SK-N-SH treated with all-trans-retinoic acid at 6 μM for 48 hours (cell line): Measurements from ENCODE around the gene P2RY8.

ENCODE experiments used
- ATAC-seq: fragments of 200-7000 bp; cut with Tn5 transposase; 3 replicates; pipeline ENCODE4 v1.9.1; 2020; ENCODE audit warnings: mild to moderate bottlenecking, moderate library complexity
- ARNTL ChIP-seq: fragments of 450-650 bp; formaldehyde crosslinking; IDR thresholded peaks from 2 replicates; pipeline ENCODE4 v1.5.0; 2020; ENCODE audit warnings: low read depth, mild to moderate bottlenecking, moderate library complexity, borderline replicate concordance
- BACH2 ChIP-seq: fragments of 250-450 bp; sonication (Bioruptor Pico); IDR thresholded peaks from 2 replicates; pipeline ENCODE4 v1.9.0; 2021; ENCODE audit warnings: mild to moderate bottlenecking, borderline replicate concordance
- CSDC2 ChIP-seq: fragments of 250-450 bp; sonication (Bioruptor Pico); IDR thresholded peaks from 2 replicates; pipeline ENCODE4 v1.5.0; 2020; ENCODE audit warnings: mild to moderate bottlenecking, moderate library complexity
- ESRRG ChIP-seq: fragments of 250-450 bp; sonication (Bioruptor Pico); IDR thresholded peaks from 2 replicates; pipeline ENCODE4 v1.6.1; 2021; ENCODE audit warnings: mild to moderate bottlenecking
- GLIS3 ChIP-seq: fragments of 250-450 bp; sonication (Bioruptor Pico); IDR thresholded peaks from 2 replicates; pipeline ENCODE4 v1.5.0; 2020; ENCODE audit warnings: mild to moderate bottlenecking, moderate library complexity
- ISL1 ChIP-seq: fragments of 250-450 bp; sonication (Bioruptor Pico); IDR thresholded peaks from 2 replicates; pipeline ENCODE4 v2.1.2; 2022; ENCODE audit warnings: mild to moderate bottlenecking, moderate library complexity
- OSR1 ChIP-seq: fragments of 250-450 bp; sonication (Bioruptor Pico); IDR thresholded peaks from 2 replicates; pipeline ENCODE4 v1.8.0; 2022; ENCODE audit warnings: moderate library complexity, mild to moderate bottlenecking, inconsistent platforms
- PPARA ChIP-seq: fragments of 250-450 bp; sonication (Bioruptor Pico); IDR thresholded peaks from 2 replicates; pipeline ENCODE4 v1.5.0; 2020; ENCODE audit warnings: mild to moderate bottlenecking, borderline replicate concordance
- RARB ChIP-seq: fragments of 250-450 bp; sonication (Bioruptor Pico); IDR thresholded peaks from 2 replicates; pipeline ENCODE4 v1.8.0; 2021; ENCODE audit warnings: mild to moderate bottlenecking, moderate library complexity
- SNAI2 ChIP-seq: fragments of 250-450 bp; sonication (Bioruptor Pico); IDR thresholded peaks from 2 replicates; pipeline ENCODE4 v1.5.0; 2020; ENCODE audit warnings: mild to moderate bottlenecking, moderate library complexity
- TCF4 ChIP-seq: fragments of 250-450 bp; sonication (Bioruptor Pico); IDR thresholded peaks from 2 replicates; pipeline ENCODE4 v1.8.0; 2021; ENCODE audit warnings: mild to moderate bottlenecking, moderate library complexity, borderline replicate concordance
- TOX ChIP-seq: fragments of 250-450 bp; sonication (Bioruptor Pico); IDR thresholded peaks from 2 replicates; pipeline ENCODE4 v1.8.0; 2021; ENCODE audit warnings: mild to moderate bottlenecking, moderate library complexity, borderline replicate concordance
- ZC3H10 ChIP-seq: fragments of 250-450 bp; sonication (Bioruptor Pico); IDR thresholded peaks from 2 replicates; pipeline ENCODE4 v1.5.1; 2021; ENCODE audit warnings: mild to moderate bottlenecking, moderate library complexity
- ZFP3 ChIP-seq: fragments of 250-450 bp; sonication (Bioruptor Pico); IDR thresholded peaks from 2 replicates; pipeline ENCODE4 v1.5.0; 2020; ENCODE audit warnings: mild to moderate bottlenecking, moderate library complexity
- ZFP30 ChIP-seq: fragments of 450-650 bp; formaldehyde crosslinking; IDR thresholded peaks from 2 replicates; pipeline ENCODE4 v1.5.0; 2022; ENCODE audit warnings: mild to moderate bottlenecking, moderate library complexity
- ZNF565 ChIP-seq: fragments of 450-650 bp; formaldehyde crosslinking; conservative IDR thresholded peaks from 2 replicates; pipeline ENCODE4 v1.5.0; 2020; ENCODE audit warnings: low read depth, mild to moderate bottlenecking, moderate library complexity
- ZNF70 ChIP-seq: fragments of 450-650 bp; formaldehyde crosslinking; IDR thresholded peaks from 2 replicates; pipeline ENCODE4 v1.5.0; 2020; ENCODE audit warnings: mild to moderate bottlenecking, moderate library complexity
- ZNF8 ChIP-seq: fragments of 450-650 bp; formaldehyde crosslinking; IDR thresholded peaks from 2 replicates; pipeline ENCODE4 v1.5.0; 2020; ENCODE audit warnings: mild to moderate bottlenecking, moderate library complexity
- TF ChIP-seq, protein P1 (sequence below): fragments of 250-450 bp; sonication (Bioruptor Pico); IDR thresholded peaks from 2 replicates; pipeline ENCODE4 v1.8.0; 2020; ENCODE audit warnings: mild to moderate bottlenecking, moderate library complexity, borderline replicate concordance
- TF ChIP-seq, protein P2 (sequence below): fragments of 250-450 bp; sonication (Bioruptor Pico); IDR thresholded peaks from 2 replicates; pipeline ENCODE4 v1.5.0; 2020; ENCODE audit warnings: mild to moderate bottlenecking, moderate library complexity
- TF ChIP-seq, protein P3 (sequence below): fragments of 250-450 bp; sonication (Bioruptor Pico); IDR thresholded peaks from 2 replicates; pipeline ENCODE4 v1.5.1; 2020; ENCODE audit warnings: low read depth, mild to moderate bottlenecking, moderate library complexity
- TF ChIP-seq, protein P4 (sequence below): fragments of 250-450 bp; sonication (Bioruptor Pico); IDR thresholded peaks from 2 replicates; pipeline ENCODE4 v1.8.0; 2021; ENCODE audit warnings: low read depth, mild to moderate bottlenecking, moderate library complexity, borderline replicate concordance

Gene P2RY8

DNA sequence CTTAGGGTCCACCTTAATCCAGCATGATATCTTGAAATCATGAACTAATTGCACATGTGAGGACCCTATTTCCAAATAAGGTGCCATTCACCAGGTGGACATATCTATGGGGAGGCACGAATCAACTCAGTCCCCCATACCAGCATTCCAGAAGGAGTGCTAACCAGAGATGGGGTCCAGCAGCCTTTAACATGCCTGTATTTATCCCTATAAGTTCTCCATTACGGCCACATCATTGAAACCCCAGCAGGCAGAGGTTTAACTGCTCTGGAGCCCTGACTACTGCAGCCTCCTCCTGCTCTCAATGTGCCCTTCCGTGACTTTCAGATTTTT, 81.1 kb downstream of the P2RY8 start:
- TF ChIP-seq TCF4 (CRISPR knock-in tag), result no peak
- TF ChIP-seq ZFP30, result no peak
- no peak for TF ChIP-seq ZNF8 (CRISPR knock-in tag)
- TF ChIP-seq RARB (CRISPR knock-in tag), result no peak
- TF ChIP-seq, protein P1, sequence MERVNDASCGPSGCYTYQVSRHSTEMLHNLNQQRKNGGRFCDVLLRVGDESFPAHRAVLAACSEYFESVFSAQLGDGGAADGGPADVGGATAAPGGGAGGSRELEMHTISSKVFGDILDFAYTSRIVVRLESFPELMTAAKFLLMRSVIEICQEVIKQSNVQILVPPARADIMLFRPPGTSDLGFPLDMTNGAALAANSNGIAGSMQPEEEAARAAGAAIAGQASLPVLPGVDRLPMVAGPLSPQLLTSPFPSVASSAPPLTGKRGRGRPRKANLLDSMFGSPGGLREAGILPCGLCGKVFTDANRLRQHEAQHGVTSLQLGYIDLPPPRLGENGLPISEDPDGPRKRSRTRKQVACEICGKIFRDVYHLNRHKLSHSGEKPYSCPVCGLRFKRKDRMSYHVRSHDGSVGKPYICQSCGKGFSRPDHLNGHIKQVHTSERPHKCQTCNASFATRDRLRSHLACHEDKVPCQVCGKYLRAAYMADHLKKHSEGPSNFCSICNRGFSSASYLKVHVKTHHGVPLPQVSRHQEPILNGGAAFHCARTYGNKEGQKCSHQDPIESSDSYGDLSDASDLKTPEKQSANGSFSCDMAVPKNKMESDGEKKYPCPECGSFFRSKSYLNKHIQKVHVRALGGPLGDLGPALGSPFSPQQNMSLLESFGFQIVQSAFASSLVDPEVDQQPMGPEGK (CRISPR knock-in tag), result no peak
- TF ChIP-seq, protein P2, sequence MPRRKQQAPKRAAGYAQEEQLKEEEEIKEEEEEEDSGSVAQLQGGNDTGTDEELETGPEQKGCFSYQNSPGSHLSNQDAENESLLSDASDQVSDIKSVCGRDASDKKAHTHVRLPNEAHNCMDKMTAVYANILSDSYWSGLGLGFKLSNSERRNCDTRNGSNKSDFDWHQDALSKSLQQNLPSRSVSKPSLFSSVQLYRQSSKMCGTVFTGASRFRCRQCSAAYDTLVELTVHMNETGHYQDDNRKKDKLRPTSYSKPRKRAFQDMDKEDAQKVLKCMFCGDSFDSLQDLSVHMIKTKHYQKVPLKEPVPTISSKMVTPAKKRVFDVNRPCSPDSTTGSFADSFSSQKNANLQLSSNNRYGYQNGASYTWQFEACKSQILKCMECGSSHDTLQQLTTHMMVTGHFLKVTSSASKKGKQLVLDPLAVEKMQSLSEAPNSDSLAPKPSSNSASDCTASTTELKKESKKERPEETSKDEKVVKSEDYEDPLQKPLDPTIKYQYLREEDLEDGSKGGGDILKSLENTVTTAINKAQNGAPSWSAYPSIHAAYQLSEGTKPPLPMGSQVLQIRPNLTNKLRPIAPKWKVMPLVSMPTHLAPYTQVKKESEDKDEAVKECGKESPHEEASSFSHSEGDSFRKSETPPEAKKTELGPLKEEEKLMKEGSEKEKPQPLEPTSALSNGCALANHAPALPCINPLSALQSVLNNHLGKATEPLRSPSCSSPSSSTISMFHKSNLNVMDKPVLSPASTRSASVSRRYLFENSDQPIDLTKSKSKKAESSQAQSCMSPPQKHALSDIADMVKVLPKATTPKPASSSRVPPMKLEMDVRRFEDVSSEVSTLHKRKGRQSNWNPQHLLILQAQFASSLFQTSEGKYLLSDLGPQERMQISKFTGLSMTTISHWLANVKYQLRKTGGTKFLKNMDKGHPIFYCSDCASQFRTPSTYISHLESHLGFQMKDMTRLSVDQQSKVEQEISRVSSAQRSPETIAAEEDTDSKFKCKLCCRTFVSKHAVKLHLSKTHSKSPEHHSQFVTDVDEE, result no peak
- TF ChIP-seq CSDC2, result no peak
- no peak for TF ChIP-seq ISL1 (CRISPR knock-in tag)
- no peak for TF ChIP-seq ZNF565
- TF ChIP-seq OSR1 (CRISPR knock-in tag), result no peak
- no peak for TF ChIP-seq PPARA (CRISPR knock-in tag)
- TF ChIP-seq ESRRG (CRISPR knock-in tag), result no peak
- TF ChIP-seq, protein P3, sequence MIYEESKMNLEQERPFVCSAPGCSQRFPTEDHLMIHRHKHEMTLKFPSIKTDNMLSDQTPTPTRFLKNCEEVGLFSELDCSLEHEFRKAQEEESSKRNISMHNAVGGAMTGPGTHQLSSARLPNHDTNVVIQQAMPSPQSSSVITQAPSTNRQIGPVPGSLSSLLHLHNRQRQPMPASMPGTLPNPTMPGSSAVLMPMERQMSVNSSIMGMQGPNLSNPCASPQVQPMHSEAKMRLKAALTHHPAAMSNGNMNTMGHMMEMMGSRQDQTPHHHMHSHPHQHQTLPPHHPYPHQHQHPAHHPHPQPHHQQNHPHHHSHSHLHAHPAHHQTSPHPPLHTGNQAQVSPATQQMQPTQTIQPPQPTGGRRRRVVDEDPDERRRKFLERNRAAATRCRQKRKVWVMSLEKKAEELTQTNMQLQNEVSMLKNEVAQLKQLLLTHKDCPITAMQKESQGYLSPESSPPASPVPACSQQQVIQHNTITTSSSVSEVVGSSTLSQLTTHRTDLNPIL, result no peak
- TF ChIP-seq ZFP3, result no peak
- TF ChIP-seq ZNF70 (CRISPR knock-in tag), result no peak
- ATAC-seq, result no peak

DNA sequence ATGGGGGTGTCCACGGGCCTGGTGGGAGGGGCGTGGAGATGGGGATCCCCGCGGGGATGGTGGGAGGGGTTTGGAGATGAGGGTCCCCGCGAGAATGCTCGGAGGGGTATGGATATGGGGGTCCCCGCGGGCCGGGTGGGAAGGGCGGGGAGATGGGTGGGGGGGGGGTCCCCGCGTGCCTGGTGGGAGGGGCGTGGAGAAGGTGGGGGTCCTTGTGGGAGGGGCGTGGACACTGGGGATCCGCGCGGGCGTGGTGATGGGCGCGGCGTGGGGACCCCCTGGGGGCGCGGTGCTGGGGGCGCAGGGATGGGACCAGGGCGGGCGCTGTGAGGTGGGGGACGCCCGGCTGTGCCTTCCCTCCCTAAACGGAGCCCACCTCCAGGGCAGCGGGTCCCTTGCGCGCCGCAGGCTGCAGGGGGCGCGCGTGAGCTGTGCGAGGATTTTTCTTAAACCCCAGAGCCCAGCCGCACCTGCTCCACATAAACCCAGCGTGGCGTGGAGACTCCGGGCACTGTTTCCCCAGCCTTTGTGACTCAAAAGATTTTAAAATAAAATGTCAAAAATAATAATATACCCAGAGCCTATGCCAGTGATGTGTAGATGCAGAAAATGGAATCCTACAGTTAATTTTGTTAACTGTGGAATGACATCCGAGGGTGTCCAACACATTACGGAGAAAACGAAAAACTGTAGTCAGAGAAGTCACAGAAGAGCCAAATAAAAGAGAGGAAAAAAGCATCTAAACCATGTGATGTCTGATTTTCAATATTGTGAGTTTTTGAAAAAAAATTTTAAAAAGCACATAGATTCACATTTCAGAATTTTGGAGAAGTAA, 82.8 kb downstream of the P2RY8 start:
- ATAC-seq, result peak; percentile 72
- TF ChIP-seq ZFP30, result no peak
- TF ChIP-seq ZFP3, result no peak
- no peak for TF ChIP-seq GLIS3 (CRISPR knock-in tag)
- TF ChIP-seq TCF4 (CRISPR knock-in tag), result no peak
- TF ChIP-seq ESRRG (CRISPR knock-in tag), result no peak
- TF ChIP-seq PPARA (CRISPR knock-in tag), result no peak
- TF ChIP-seq, protein P4, sequence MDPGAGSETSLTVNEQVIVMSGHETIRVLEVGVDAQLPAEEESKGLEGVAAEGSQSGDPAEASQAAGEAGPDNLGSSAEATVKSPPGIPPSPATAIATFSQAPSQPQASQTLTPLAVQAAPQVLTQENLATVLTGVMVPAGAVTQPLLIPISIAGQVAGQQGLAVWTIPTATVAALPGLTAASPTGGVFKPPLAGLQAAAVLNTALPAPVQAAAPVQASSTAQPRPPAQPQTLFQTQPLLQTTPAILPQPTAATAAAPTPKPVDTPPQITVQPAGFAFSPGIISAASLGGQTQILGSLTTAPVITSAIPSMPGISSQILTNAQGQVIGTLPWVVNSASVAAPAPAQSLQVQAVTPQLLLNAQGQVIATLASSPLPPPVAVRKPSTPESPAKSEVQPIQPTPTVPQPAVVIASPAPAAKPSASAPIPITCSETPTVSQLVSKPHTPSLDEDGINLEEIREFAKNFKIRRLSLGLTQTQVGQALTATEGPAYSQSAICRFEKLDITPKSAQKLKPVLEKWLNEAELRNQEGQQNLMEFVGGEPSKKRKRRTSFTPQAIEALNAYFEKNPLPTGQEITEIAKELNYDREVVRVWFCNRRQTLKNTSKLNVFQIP (CRISPR knock-in tag), result no peak
- no peak for TF ChIP-seq ARNTL (CRISPR knock-in tag)
- no peak for TF ChIP-seq ISL1 (CRISPR knock-in tag)
- TF ChIP-seq OSR1 (CRISPR knock-in tag), result no peak
- TF ChIP-seq, protein P2, result no peak
- TF ChIP-seq, protein P1 (CRISPR knock-in tag), result no peak
- no peak for TF ChIP-seq ZC3H10 (CRISPR knock-in tag)
- no peak for TF ChIP-seq ZNF8 (CRISPR knock-in tag)
- TF ChIP-seq, protein P3, result no peak
- TF ChIP-seq TOX (CRISPR knock-in tag), result no peak
- TF ChIP-seq SNAI2 (CRISPR knock-in tag), result no peak
- no peak for TF ChIP-seq BACH2 (CRISPR knock-in tag)
- TF ChIP-seq CSDC2, result no peak
- no peak for TF ChIP-seq ZNF70 (CRISPR knock-in tag)
